NCI-H82 (cell line): ENCODE measurements around the gene KRTAP9-4.
"Not testable (repeated sequence)": the region's sequence is repeated elsewhere in the genome, so short reads cannot be mapped to it uniquely, and the experiment has no call there.

Experiments
- DNase-seq: peaks from one replicate; lab custom pipeline; 2025; lab: John Stamatoyannopoulos, UW

The KRTAP9-4 gene

DNA sequence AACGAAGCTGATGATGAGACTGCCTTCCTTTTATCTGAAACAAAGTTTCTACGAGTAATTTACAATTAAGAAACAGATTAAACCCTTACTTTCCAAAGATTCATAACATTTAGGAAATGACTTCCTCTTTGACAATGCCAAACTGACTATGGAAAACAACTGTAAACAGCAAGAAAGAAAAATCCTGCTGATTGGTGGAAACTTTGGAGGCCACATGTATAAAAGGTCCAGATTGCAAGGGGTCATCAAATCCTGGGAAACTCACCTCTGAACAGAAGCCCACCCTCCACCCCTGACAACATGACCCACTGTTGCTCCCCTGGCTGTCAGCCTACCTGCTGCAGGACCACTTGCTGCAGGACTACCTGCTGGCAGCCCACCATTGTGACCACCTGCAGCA lies 15.6 kb downstream of the KRTAP9-4 start, which contains the start of gene KRTAP9-6:
Gene KRTAP9-6, plus strand, starts transcription at position 301 of the 400 bp plus-strand sequence. Its CDS starts 0 bp downstream, at position 301.
- no peak for DNase-seq

GRCh38 chr17:41267711-41268110 lies 18.2 kb downstream of the KRTAP9-4 start:
- no peak for DNase-seq

- not testable (repeated sequence) for DNase-seq
These were observed 21.8 kb downstream of the KRTAP9-4 start for GRCh38 chr17:41271323-41271722.

DNA sequence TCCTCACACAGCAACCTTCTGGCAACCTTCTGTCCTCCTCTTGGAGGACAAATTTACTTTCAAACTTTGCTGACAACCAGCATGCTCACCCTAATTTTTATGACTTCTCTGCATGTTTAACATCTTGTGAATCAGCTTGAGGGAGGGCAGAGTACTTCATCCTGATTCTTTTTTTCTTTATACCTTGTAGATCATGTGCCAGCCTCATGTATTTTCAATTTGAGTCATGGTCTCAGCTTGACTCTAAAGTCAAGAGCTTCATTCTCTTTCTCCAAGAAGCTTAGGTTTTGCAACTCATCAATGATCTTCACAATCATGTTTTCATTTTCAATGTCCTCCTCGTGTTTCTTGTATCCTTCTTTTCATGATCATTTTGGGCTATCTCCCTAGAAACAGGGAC lies 22.4 kb downstream of the KRTAP9-4 start:
- DNase-seq = no peak

- DNase-seq = not testable (repeated sequence)
These were observed 26.2 kb downstream of the KRTAP9-4 start, which contains the start of gene KRTAP9-7 for GRCh38 chr17:41275648-41276190. KRTAP9-7 (plus strand) TSS chr17:41275698; CDS start chr17:41275698, 0 bp downstream.

DNA sequence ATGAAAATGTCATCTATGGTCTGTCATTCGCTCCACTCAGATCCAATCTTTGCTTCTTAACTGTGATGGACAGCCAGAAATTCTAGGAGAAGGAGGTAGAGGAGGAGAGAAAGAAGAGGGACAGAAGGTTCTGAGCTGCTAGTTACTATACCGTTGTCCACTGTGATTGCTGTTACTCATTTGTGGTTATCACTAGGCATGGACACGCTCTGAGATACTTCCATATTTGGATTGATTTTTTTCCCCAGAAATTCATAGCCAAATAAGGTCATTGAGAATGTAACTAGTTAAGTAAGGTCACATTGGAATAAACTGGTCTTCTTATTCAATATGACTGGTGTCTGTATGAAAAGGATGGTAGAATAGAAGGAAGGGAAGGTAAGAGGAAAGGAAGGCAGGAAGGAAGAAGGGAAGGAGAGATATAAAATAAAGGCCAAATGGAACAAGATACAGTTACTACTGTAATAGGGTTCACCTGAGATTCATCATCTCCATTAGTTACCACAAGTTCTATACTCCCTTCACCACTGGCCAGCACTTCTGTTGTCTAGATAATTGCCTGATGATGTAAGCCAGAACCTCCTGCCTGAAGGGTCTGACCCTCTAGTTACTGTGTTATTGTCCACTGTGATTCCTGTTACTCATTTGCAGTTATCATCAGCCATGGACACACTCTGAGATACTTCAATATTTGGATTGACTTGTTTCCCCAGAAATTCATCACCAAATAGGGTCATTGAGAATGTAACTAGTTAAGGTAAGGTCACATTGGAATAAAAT lies 28.9 kb downstream of the KRTAP9-4 start:
- DNase-seq = no peak

GRCh38 chr17:41284043-41284442 lies 34.6 kb downstream of the KRTAP9-4 start:
- DNase-seq = no peak

DNA sequence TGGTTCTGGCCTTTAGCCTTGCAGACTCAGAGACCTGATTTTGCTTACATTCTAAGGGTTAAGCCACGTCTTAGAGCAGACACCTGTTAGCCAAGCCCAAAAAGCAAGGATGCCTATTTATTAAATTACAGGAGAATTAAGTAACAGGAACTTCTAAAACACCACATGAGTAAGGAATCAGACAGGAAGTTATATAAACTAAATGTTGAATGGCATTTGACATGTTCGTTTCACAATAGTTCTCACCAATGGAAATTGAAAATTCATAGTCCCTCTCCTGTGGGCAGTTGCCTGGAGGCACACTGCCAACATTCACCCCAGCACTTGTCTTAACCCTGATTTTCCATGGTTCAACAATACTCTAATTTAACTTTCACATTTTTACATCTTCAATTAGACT lies 35.1 kb downstream of the KRTAP9-4 start:
- no peak for DNase-seq

DNA sequence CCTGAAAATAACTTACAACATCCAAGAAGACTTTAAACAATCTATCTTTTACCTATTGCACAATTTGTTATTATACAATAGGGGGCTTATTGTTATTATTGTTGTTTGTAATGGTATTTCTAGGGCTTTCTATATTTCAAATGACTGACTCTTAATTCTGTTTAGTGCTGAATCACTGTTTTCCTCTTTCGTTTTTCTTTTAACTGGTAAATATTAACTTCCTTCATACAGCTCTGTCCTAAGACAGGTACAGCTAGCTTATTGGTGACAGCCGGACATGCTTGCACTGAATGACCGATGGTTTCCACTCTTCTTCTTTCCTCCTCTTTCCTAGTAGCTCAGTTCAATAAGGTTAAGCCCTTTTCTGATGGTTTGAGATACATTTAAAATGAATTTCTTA lies 37.6 kb downstream of the KRTAP9-4 start:
- DNase-seq = no peak

DNA sequence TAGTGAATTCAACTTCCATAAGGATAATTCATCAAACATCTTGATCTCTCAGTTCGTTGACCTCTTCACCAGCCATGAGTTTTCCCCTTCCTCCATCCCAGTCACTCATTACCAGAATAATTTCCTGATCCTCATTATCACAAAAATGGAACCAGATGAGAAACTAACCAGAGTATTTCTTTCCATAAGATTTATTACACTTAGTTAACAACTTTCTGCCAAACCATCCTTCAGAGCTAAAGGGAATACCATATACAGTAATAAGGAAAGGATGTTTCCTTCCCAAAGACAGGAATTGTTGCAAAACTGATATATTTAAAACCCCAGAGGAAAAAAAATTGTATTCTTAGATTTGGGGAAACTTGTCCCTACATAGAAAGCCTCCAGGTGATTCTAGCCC lies 44.5 kb downstream of the KRTAP9-4 start:
- no peak for DNase-seq

GRCh38 chr17:41296846-41297245 lies 47.4 kb downstream of the KRTAP9-4 start:
- DNase-seq = no peak

DNA sequence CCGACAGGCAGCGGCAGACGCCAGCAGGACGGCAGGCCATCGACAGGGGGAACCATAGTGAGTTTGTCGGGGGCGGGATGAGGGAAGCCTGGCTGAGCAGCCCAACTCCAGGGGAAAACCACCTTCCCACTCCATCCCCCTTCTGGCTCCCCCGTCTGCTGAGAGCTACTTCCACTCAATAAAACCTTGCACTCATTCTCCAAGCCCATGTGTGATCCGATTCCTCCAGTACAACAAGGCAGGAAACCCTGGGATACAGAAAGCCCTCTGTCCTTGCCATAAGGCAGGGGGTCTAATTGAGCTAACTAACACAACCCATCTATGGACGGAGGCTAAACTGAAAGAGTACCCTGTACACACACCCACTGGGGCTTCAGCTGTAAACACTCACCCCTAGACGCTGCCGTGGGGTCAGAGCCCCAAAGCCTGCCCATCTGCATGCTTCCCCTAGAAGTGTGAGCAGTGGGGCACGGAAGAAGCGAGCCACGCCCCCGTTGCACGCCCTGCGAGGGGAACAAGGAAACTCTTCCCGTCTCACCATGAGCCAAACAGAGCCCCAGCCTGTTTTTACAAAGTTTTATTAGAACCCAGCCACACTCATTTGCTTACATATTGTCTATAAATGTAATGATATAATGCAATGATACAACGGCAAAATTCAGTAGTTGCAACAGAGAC lies 49.1 kb downstream of the KRTAP9-4 start:
- no peak for DNase-seq
